Mesodermal cell (in vitro differentiated cells): ENCODE results near the gene MORC2.

Source experiments
- H3K27ac ChIP-seq: 2 replicates; pipeline ENCODE4 v1.7.0; 2013; ENCODE audit warnings: mild to moderate bottlenecking, low read depth, low read length, moderate library complexity; ENCODE audit not compliant: severe bottlenecking
- H3K36me3 ChIP-seq: 2 replicates; pipeline ENCODE4 v1.7.1; 2013; ENCODE audit warnings: mild to moderate bottlenecking, low read length, moderate library complexity; ENCODE audit not compliant: control insufficient read depth, insufficient read depth
- H3K4me1 ChIP-seq: one replicate; pipeline ENCODE4 v1.7.1; 2013; ENCODE audit warnings: mild to moderate bottlenecking, low read length; ENCODE audit not compliant: insufficient read depth, control insufficient read depth, poor library complexity, severe bottlenecking
- H3K4me3 ChIP-seq: 2 replicates; pipeline ENCODE4 v1.7.0; 2013; ENCODE audit warnings: low read length, control low read depth, mild to moderate bottlenecking; ENCODE audit not compliant: insufficient read depth, poor library complexity, severe bottlenecking; ENCODE audit errors: extremely low read depth
- H3K9me3 ChIP-seq: 2 replicates; pipeline ENCODE4 v1.7.1; 2013; ENCODE audit warnings: mild to moderate bottlenecking, low read length, moderate library complexity; ENCODE audit not compliant: control insufficient read depth
- WGBS, 2 experiments: methylation state at CpG; one replicate each; pipeline ENCODE4 v1.1.5; 2013; ENCODE audit warnings: missing lambda C conversion rate in 2 of 2; ENCODE audit not compliant: insufficient coverage in 2 of 2; 5-methylcytosine and 5-hydroxymethylcytosine counted together

The MORC2 gene

DNA sequence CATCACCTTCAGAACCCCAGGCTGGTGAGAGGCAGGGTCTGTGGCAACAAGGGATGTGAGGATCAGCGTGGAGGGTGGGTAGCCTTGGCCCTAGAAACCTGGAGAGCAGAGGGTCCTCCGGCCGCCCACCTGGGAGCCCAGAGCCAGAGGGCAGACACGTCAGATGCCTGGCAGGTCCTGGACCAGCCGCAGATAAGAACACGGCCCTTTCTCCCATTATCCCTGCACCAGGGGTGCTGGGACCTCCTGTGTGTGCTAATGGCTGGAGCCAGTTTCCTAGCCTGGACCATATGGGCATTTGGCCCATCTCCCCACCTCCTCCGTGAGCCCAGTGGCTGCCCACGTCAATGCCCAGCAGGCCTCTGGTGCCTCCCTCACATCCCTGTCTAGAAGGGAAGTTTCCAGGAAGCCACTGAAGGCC is 88.4 kb downstream of the MORC2 start:
- H3K27ac ChIP-seq: no peak overlapping the region
- H3K36me3 ChIP-seq: no peaks in the 10 kb centered on the region
- WGBS, 2 experiments: 90 to 100% methylated on average over 7 to 8 of the region's 8 CpGs
- no peak overlapping the region for H3K4me3 ChIP-seq
- no peaks in the 10 kb centered on the region for H3K4me1 ChIP-seq
- H3K9me3 ChIP-seq: no peaks in the 10 kb centered on the region

DNA sequence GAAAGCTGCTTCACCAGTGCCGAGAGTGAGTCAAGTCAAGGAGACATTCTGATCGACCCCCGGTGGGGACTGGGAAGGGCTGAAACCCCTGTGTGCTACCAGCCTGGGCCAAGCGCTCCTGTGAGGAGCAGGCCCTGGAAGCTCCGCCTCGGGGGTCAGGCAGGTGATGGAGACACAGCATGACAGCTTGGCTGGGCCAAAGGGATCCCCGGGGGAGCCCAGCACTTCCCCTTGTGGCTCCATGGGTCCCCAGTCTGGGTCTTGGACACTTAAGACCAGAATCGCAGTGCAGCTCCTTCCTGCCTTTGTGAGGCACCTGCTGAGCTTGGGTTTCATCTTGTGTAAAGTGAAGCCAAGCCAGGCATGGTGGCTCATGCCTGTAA is 89.2 kb downstream of the MORC2 start:
- no peak overlapping the region for H3K27ac ChIP-seq
- H3K4me1 ChIP-seq: no peaks in the 10 kb centered on the region
- WGBS, 2 experiments: 89 to 93% methylated on average over 8 of the region's 8 CpGs
- no peaks in the 10 kb centered on the region for H3K9me3 ChIP-seq
- no peaks in the 10 kb centered on the region for H3K36me3 ChIP-seq
- no peak overlapping the region for H3K4me3 ChIP-seq

DNA sequence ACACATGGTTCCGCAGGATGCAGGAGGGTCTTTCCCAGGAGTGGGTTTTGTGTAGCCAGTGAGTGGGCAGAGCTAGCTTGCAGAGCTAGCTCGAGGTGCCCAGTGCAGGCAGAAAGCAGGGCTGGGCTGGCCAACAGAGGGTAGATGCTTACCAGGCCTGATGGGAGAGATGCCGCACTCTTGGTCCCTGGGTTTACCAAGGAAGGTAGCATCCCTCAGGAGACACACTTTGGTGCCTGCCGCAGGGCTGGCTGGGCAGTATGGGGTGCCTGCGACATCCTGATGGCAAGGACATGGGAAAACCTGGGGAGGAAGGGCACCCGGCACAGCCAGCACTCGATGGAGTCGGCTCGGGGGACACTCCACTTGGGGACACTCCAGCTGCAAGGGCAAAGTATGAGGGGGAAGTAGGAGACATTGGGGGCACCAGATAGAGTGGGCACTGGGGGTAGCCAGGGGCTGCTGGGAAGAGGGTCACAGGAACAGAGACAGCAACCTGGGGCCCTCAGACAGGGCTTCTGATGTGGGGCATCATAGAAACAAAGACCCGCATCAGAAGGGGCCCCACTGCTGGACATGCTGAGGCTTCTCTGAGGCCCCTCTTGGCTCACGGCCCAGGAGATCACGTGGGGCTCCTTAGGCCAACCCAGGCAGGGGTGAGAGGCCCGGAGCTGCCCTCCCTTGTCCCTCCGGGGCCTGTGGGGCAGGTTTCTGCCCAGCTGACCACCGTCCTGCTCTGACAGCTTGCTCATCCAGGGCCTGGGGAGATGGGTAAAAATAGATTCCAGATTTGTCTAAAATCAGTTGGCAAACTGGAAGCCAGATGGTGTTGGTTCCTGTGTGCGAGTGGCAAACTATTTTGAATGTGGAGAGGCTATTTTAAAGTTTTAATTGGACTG is 89.8 kb downstream of the MORC2 start:
- Histone ChIP-seq H3K4me1 (no peaks in the 10 kb centered on the region), H3K9me3 (no peaks in the 10 kb centered on the region), H3K36me3 (no peaks in the 10 kb centered on the region), H3K27ac (no peak overlapping the region), H3K4me3 (no peak overlapping the region)
- WGBS, 2 experiments: 91 to 95% methylated on average over 8 to 15 of the region's 16 CpGs

DNA sequence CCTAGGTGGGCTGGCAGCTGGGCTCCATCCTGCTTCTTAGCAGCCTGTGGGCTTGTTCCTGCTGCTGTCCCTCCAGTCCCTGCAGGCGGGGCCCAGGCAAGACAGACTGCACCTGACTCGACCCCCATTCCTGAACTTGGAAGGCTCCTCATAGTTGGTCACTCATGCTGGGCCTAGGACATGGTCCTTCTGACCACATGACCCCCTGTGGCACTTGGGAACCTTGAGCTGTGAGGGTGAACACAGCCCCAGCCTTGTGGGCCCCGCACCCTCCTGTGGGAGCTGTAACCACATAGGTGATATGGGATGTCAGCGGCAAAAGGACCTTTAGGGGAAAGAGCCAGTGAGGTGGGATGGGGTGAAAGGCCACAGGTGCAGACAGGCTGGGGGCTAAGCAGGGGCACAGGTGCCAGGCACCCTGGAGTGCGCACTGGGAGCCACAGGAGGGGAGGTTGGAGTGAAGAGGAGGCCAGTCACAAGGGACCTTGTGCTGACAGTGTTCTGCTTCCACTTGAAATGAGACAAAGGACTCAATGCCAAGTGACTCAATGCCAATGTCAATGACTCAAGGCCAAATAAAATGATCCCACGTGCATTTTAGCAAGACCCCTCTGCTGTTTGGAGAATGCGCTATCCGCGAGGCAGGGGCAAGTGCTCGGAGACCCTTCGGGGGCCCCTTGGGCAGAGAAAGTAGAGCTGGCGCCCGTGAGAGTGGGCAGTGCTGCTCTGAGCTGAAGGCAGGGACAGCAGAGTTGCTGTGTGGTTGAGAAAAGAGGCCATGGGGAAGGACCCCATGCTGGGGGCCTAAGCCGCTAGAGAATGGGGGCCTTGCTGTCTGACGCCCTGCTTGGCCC is 90.7 kb downstream of the MORC2 start:
- WGBS, 2 experiments: 90 to 92% methylated on average over 14 of the region's 15 CpGs
- no peaks in the 10 kb centered on the region for H3K9me3 ChIP-seq
- H3K27ac ChIP-seq: no peak overlapping the region
- H3K4me3 ChIP-seq: no peak overlapping the region
- H3K4me1 ChIP-seq: no peaks in the 10 kb centered on the region
- H3K36me3 ChIP-seq: no peaks in the 10 kb centered on the region

DNA sequence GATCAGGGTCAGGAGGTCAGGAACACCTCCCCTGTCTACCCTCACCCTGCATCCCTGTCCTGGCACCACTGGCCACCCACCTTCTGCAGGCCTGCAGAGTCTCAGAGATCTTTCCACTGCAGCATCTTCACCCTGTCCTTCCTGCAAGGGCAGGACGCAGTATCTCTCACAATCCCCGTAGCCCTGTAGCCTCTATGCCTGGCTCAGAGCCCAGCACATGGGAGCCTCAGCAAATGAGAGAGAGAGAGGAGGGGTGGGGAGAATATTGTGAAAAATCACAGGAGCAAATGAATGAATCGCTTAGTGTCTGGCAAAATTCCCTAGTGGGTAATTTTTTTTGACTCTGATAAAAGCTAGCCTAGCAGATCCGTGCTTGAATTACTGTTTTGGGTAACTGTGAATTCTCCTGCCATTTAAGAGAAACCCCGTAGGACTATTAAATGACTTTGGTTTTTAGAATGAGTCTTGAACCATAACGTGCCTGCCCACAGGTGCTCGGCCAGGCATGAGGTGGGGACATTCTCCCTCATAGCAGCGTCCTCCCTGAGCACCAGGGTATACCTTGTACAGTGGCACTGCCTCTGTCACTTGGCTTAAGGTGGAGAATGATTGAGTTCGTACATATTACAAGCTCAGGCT is 91.5 kb downstream of the MORC2 start:
- Histone ChIP-seq H3K27ac (no peak overlapping the region), H3K36me3 (no peaks in the 10 kb centered on the region), H3K4me3 (no peak overlapping the region), H3K9me3 (no peaks in the 10 kb centered on the region), H3K4me1 (no peaks in the 10 kb centered on the region)
- 95 to 96% methylated on average over 6 to 8 of the region's 9 CpGs for WGBS, 2 experiments

DNA sequence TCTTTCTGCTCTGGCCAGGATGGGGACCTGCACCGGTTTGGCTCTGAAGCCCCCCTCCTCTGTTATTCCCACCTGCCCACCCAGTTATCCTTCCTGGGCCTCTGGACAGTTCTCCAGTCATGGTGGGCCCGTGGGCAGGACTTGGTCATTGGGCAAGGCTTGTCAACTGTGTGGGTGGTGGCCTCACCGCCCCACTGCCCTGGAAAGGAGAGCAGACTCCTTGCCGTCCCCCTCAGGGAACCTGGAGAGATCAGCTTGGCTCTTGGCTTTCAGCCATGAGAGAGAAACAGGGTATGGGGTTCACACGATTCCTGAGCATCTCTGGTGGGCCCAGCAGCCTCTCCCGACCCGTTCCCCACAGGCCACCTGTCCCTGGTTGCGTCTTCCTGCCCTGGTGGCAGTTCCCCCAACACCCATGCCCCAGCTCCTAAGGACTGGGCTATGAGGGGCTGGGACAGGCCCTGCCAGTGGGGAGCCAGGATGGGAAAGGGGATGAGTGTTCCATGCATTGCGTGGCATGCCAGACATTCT is 92.3 kb downstream of the MORC2 start:
- Histone ChIP-seq H3K36me3 (no peaks in the 10 kb centered on the region), H3K4me1 (no peaks in the 10 kb centered on the region), H3K9me3 (no peaks in the 10 kb centered on the region), H3K27ac (no peak overlapping the region), H3K4me3 (no peak overlapping the region)
- WGBS, 2 experiments: 85 to 94% methylated on average over 7 to 8 of the region's 9 CpGs

DNA sequence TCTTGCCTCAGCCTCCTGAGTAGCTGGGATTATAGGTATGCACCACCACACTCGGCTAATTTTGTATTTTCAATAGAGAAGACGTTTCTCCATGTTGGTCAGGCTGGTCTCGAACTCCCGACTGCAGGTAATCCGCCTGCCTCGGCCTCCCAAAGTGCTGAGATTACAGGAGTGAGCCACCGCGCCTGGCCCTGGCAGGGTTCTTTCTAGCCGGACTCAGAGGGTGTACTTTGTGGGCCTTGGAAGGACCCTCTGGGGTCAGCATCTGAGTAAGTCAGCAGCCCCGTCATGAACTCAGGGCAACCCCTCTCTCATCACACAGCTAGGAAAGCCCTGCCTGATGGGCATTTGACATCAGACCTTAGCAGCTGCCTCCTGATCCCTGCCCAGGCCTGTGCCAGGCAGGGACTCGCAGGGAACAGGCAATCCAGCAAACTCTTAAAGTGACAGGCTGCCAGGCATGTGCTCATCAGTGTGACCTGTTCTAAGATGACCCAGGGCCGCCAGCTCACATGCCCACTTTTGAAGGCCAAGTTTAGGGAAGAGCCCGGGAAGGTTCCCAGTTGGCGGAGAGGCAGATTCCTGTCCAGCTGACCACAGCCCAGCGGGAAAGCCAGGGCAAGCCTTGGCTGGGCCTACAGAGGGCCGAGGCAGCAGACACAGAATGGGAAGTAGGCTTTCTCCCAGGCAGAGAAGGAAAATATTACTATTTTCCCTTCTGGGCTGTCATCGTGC is 92.9 kb downstream of the MORC2 start:
- no peaks in the 10 kb centered on the region for H3K9me3 ChIP-seq
- H3K36me3 ChIP-seq: no peaks in the 10 kb centered on the region
- H3K27ac ChIP-seq: no peak overlapping the region
- no peaks in the 10 kb centered on the region for H3K4me1 ChIP-seq
- WGBS, 2 experiments: 88 to 93% methylated on average over 15 to 17 of the region's 17 CpGs
- no peak overlapping the region for H3K4me3 ChIP-seq
